Esophagus squamous epithelium (tissue), 4 donors: ENCODE data around the gene RNF10.

Source experiments
- CTCF ChIP-seq, 6 experiments: fragments of 450-650 bp in 4 of 6; fragments of 200-600 bp in 2 of 6; sonication (generic) in 2 of 6; IDR thresholded peaks; one replicate each; pipeline ENCODE4 v1.5.1; 2016 to 2019; ENCODE audit warnings: antibody characterized with exemption in 6 of 6, mild to moderate bottlenecking in 4 of 6, moderate library complexity in 4 of 6
- POLR2A ChIP-seq, 4 donors: fragments of 450-650 bp; IDR thresholded peaks; one replicate each; pipeline ENCODE4 v1.6.1; 2017; ENCODE audit warnings: antibody characterized with exemption in 4 of 4, mild to moderate bottlenecking in 4 of 4, moderate library complexity in 3 of 4

GRCh38 chr12:120571299-120571698, 37.1 kb downstream of the RNF10 start:
- no peak for TF ChIP-seq CTCF (IDR thresholded peaks at IDR 0.05)
- no peak for TF ChIP-seq POLR2A (IDR thresholded peaks at IDR 0.05)
